HepG2 (cell line): ENCODE results near the gene DNAJA3. TPM values are rescaled to one million over a fixed set of nuclear protein-coding genes. Genes with fewer than 3 reads are reported as not detected.
A peak's percentile ranks its signal among the peaks of the same experiment; 100 is the strongest.

Source experiments
- AFF4 ChIP-seq: sonication (generic); formaldehyde crosslinking; IDR thresholded peaks from 2 replicates; pipeline ENCODE4 v1.4.0; 2020; ENCODE audit warnings: missing genetic modification reagents
- CSRNP2 ChIP-seq: sonication (generic); formaldehyde crosslinking; conservative IDR thresholded peaks from 2 replicates; pipeline ENCODE4 v1.8.0; 2022; ENCODE audit warnings: low read depth, missing genetic modification reagents
- EHMT2 ChIP-seq: fragments of 200-600 bp; sonication (generic); IDR thresholded peaks from 2 replicates; pipeline ENCODE4 v1.7.0; 2017; ENCODE audit warnings: antibody characterized with exemption, low read depth, low read length, borderline replicate concordance
- FOXA3 ChIP-seq: IDR thresholded peaks from 2 replicates; pipeline ENCODE4 v1.6.1; 2016; ENCODE audit warnings: missing genetic modification reagents, missing compliant biosample characterization
- ISL2 ChIP-seq: sonication (generic); formaldehyde crosslinking; IDR thresholded peaks from 2 replicates; pipeline ENCODE4 v1.5.0; 2020; ENCODE audit warnings: missing genetic modification reagents
- MIER3 ChIP-seq: IDR thresholded peaks from 2 replicates; pipeline ENCODE4 v1.6.1; 2016; ENCODE audit warnings: missing compliant biosample characterization, borderline replicate concordance
- MNT ChIP-seq: fragments of 450-650 bp; IDR thresholded peaks from 2 replicates; pipeline ENCODE4 v1.6.1; 2016
- MTA3 ChIP-seq: sonication (generic); formaldehyde crosslinking; IDR thresholded peaks from 2 replicates; pipeline ENCODE4 v1.4.0; 2020; ENCODE audit warnings: missing genetic modification reagents
- MTF2 ChIP-seq: sonication (generic); formaldehyde crosslinking; IDR thresholded peaks from 2 replicates; pipeline ENCODE4 v1.5.0; 2020; ENCODE audit warnings: missing genetic modification reagents, borderline replicate concordance
- SOX6 ChIP-seq, 2 experiments: fragments of 450-650 bp in 1 of 2; sonication (generic) in 1 of 2; formaldehyde crosslinking in 1 of 2; IDR thresholded peaks; 2 replicates each; pipeline versions ENCODE4 v1.4.0 to v1.6.1; 2017 to 2020; ENCODE audit warnings: antibody characterized with exemption in 1 of 2, mild to moderate bottlenecking in 1 of 2, missing genetic modification reagents in 1 of 2
- SPEN ChIP-seq: sonication (generic); formaldehyde crosslinking; IDR thresholded peaks from 2 replicates; pipeline ENCODE4 v1.5.1; 2020; ENCODE audit warnings: low read depth, mild to moderate bottlenecking, missing genetic modification reagents
- UBTF ChIP-seq: sonication (generic); formaldehyde crosslinking; IDR thresholded peaks from 2 replicates; pipeline ENCODE4 v1.4.0; 2020; ENCODE audit warnings: mild to moderate bottlenecking, missing genetic modification reagents
- ZNF12 ChIP-seq: sonication (generic); formaldehyde crosslinking; IDR thresholded peaks from 2 replicates; pipeline ENCODE4 v1.5.0; 2020; ENCODE audit warnings: missing genetic modification reagents
- ZNF432 ChIP-seq: sonication (generic); formaldehyde crosslinking; IDR thresholded peaks from 2 replicates; pipeline ENCODE4 v1.5.0; 2020; ENCODE audit warnings: missing genetic modification reagents, mild to moderate bottlenecking, borderline replicate concordance
- ZSCAN12 ChIP-seq: sonication (generic); formaldehyde crosslinking; IDR thresholded peaks from 2 replicates; pipeline ENCODE4 v1.9.0; 2021; ENCODE audit warnings: mild to moderate bottlenecking, missing genetic modification reagents
- ZSCAN5A ChIP-seq: sonication (generic); formaldehyde crosslinking; IDR thresholded peaks from 2 replicates; pipeline ENCODE4 v1.8.0; 2022; ENCODE audit warnings: mild to moderate bottlenecking, missing genetic modification reagents, borderline replicate concordance
- polyA plus RNA-seq, 8 experiments: library from polyadenylated mRNA; depleted of rRNA in 3 of 8; stranded (reverse) in 7 of 8; unstranded in 1 of 8; fragments of >200 nt; fragmentation: Illumina TruSeq in 4 of 8; extraction: Trizol in 4 of 8; gene quantifications; 2 replicates each; pipeline versions ENCODE4 v1.2.1 to v1.2.3, GENCODE V29; 2011 to 2016; ENCODE audit warnings: low read depth in 4 of 8, missing spikeins in 1 of 8, mixed read lengths in 1 of 8; ENCODE audit not compliant: insufficient read depth in 1 of 8
- total RNA-seq, 5 experiments: library from RNA; depleted of rRNA; stranded (reverse); fragments of >200 nt; fragmentation: Illumina TruSeq; extraction: Trizol; gene quantifications; 2 replicates each; pipeline ENCODE4 v1.2.3, GENCODE V29; 2016; ENCODE audit warnings: low read depth in 1 of 5

DNAJA3 gene
- total and polyA plus RNA-seq, 2 of the 13 experiments (the other 11 are each of a cell fraction or from before 2014, with no cell fraction given) = 77.0 to 83.3 TPM

- TF ChIP-seq AFF4 (CRISPR knock-in tag) (no peak), ZSCAN5A (no peak), SPEN (CRISPR knock-in tag) (peak; percentile 57), ZNF432 (CRISPR knock-in tag) (no peak), ZNF12 (no peak), ZSCAN12 (CRISPR knock-in tag) (no peak), MTA3 (CRISPR knock-in tag) (no peak), MTF2 (CRISPR knock-in tag) (no peak), MNT (no peak), MIER3 (CRISPR knock-in tag) (no peak), CSRNP2 (CRISPR knock-in tag) (no peak), FOXA3 (no peak), SOX6 (IDR thresholded peaks at IDR 0.05) (no peak), SOX6 (CRISPR knock-in tag; IDR thresholded peaks at IDR 0.05) (no peak; the same call in none of the 2 replicates), EHMT2 (no peak), ISL2 (CRISPR knock-in tag) (no peak), UBTF (CRISPR knock-in tag) (peak; percentile 71)
Observed at GRCh38 chr16:4402439-4403132, 23.1 kb upstream of the DNAJA3 start (continued).
